Ishikawa (cell line): ENCODE measurements around the gene RBM19.

ENCODE experiments used
- CEBPB ChIP-seq: IDR thresholded peaks from 2 replicates; pipeline ENCODE4 v1.6.1; 2012
- CREB1 ChIP-seq: IDR thresholded peaks from 2 replicates; pipeline ENCODE4 v1.6.1; 2012; ENCODE audit warnings: low read depth
- EGR1 ChIP-seq: IDR thresholded peaks from 2 replicates; pipeline ENCODE4 v1.6.1; 2012
- EP300 ChIP-seq: IDR thresholded peaks from 2 replicates; pipeline ENCODE4 v1.6.1; 2012; ENCODE audit warnings: borderline replicate concordance
- FOXM1 ChIP-seq: IDR thresholded peaks from 2 replicates; pipeline ENCODE4 v1.6.1; 2012; ENCODE audit warnings: low read depth, borderline replicate concordance
- NFIC ChIP-seq: IDR thresholded peaks from 2 replicates; pipeline ENCODE4 v1.6.1; 2012
- RAD21 ChIP-seq: IDR thresholded peaks from 2 replicates; pipeline ENCODE4 v1.6.1; 2012; ENCODE audit warnings: low read depth
- TAF1 ChIP-seq: IDR thresholded peaks from 2 replicates; pipeline ENCODE4 v1.6.1; 2012; ENCODE audit warnings: low read depth, mild to moderate bottlenecking
- TCF12 ChIP-seq: IDR thresholded peaks from 2 replicates; pipeline ENCODE4 v1.6.1; 2012; ENCODE audit warnings: low read depth
- TEAD4 ChIP-seq: IDR thresholded peaks from 2 replicates; pipeline ENCODE4 v1.6.1; 2012
- YY1 ChIP-seq: IDR thresholded peaks from 2 replicates; pipeline ENCODE4 v1.6.1; 2012; ENCODE audit warnings: low read depth
- ZBTB7A ChIP-seq: IDR thresholded peaks from 2 replicates; pipeline ENCODE4 v1.6.1; 2012; ENCODE audit warnings: low read depth
- TF ChIP-seq, protein P1 (sequence below): IDR thresholded peaks from 2 replicates; pipeline ENCODE4 v1.6.1; 2012
- TF ChIP-seq, protein P2 (sequence below): IDR thresholded peaks from 2 replicates; pipeline ENCODE4 v1.6.1; 2012
- TF ChIP-seq, protein P3 (sequence below): IDR thresholded peaks from 2 replicates; pipeline ENCODE4 v1.6.1; 2012; ENCODE audit warnings: low read depth, mild to moderate bottlenecking

RBM19 gene

DNA sequence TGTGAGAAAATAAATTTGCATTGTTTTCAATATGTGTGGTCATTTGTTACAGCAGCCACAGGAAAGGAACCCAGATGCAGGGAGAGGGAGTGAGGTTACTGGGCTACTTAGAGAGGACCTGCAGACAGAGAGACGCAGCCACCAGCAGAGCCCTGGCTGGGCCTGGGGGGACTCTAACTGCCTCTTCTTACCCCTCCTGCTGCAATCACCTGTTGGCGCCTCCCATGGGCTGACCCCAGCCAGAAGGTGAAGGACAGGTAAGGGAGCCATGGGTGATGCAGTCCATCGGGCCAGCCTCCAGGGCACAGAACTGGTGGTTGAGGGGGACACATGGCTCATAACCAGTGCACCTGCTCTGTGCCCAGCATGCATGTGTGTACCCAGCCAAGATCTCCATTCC lies 15.8 kb upstream of the RBM19 start:
- TF ChIP-seq, protein P1, sequence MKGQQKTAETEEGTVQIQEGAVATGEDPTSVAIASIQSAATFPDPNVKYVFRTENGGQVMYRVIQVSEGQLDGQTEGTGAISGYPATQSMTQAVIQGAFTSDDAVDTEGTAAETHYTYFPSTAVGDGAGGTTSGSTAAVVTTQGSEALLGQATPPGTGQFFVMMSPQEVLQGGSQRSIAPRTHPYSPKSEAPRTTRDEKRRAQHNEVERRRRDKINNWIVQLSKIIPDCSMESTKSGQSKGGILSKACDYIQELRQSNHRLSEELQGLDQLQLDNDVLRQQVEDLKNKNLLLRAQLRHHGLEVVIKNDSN = no peak
- TF ChIP-seq RAD21 = no peak
- no peak for TF ChIP-seq EGR1
- TF ChIP-seq CEBPB = no peak
- no peak for TF ChIP-seq NFIC
- no peak for TF ChIP-seq TAF1
- TF ChIP-seq FOXM1 = no peak
- TF ChIP-seq, protein P2, sequence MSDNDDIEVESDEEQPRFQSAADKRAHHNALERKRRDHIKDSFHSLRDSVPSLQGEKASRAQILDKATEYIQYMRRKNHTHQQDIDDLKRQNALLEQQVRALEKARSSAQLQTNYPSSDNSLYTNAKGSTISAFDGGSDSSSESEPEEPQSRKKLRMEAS = no peak
- no peak for TF ChIP-seq CREB1
- TF ChIP-seq TCF12 = no peak
- TF ChIP-seq TEAD4 = no peak
- no peak for TF ChIP-seq EP300
- TF ChIP-seq, protein P3, sequence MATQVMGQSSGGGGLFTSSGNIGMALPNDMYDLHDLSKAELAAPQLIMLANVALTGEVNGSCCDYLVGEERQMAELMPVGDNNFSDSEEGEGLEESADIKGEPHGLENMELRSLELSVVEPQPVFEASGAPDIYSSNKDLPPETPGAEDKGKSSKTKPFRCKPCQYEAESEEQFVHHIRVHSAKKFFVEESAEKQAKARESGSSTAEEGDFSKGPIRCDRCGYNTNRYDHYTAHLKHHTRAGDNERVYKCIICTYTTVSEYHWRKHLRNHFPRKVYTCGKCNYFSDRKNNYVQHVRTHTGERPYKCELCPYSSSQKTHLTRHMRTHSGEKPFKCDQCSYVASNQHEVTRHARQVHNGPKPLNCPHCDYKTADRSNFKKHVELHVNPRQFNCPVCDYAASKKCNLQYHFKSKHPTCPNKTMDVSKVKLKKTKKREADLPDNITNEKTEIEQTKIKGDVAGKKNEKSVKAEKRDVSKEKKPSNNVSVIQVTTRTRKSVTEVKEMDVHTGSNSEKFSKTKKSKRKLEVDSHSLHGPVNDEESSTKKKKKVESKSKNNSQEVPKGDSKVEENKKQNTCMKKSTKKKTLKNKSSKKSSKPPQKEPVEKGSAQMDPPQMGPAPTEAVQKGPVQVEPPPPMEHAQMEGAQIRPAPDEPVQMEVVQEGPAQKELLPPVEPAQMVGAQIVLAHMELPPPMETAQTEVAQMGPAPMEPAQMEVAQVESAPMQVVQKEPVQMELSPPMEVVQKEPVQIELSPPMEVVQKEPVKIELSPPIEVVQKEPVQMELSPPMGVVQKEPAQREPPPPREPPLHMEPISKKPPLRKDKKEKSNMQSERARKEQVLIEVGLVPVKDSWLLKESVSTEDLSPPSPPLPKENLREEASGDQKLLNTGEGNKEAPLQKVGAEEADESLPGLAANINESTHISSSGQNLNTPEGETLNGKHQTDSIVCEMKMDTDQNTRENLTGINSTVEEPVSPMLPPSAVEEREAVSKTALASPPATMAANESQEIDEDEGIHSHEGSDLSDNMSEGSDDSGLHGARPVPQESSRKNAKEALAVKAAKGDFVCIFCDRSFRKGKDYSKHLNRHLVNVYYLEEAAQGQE = no peak
- TF ChIP-seq ZBTB7A = no peak

DNA sequence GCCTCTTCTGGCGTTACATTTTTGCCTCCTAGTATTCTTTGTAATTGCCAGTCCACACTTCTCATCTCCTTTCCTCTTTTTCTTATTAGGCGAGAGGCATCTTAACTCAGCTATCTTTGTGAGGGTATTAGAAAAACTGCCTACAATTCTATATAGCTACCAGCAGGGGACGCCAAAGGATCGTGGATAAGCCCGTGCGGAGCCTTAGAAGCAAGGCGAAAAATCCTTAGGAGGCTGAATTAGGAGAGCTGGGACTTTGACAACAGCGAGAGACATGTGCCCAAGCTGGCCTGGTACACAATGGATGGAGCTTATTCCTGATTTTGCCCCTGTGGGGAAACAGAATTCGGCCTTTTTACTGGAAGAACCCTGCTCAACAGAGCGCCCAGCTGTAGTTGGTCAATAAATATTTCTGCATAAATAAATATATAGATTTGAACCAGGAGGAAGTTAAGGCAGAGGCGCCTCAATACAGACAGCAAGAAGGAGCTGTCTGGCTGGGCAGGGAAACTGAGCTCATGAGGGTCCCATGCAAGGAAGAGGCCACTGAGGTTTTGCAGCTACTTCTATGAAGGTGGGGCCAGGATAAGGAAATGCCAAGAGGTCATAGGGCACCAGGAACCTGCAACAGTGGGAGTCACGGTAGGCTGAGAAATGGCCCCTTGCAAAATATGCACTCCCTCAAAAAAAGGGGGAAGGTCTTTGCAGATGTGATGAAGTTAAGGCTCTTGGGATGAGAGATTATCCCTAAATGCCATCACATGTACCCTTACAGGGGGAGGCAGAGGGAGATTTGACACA lies 14.6 kb upstream of the RBM19 start:
- TF ChIP-seq RAD21 (peak; percentile 98), TCF12 (no peak)

DNA sequence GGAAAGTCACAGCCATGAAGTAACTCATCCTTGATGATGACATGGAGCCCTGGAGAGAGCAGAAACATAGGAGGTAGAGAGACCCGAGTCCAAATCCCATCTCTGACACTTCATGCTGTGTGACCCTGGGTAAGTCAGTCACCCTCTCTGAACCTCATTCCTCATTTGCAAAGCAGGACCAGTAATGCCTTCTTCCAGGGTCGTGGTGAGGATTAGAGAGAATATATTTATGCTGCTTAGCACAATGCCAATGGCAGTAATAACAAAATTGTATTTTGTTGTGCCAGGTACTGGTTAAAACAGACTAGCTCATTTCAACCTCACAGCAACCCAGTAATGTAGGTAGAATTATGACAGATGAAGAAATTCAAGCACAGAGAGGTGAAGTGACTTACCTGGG lies 13.9 kb upstream of the RBM19 start:
- TF ChIP-seq TCF12 (no peak), EP300 (no peak)

DNA sequence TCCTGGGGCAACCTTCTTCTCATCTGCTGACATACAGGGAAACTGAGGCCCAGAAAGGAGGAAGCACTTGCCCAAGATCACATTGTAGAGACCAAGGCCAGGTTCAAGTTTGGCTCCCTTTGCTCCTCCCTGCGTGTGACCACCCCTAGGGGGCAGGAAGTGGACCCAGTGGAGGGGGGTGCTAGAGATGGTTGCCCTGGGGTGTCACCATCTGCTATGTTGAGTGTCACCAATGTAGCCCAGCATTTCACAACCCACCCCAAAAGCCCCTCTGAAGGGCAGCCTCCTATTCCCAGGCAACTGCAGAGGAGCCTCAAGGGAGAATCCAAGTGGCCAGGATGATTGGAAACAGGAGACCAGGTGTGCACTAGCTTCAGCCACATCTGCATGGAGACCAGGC lies 12.0 kb upstream of the RBM19 start:
- TF ChIP-seq, protein P3 = no peak
- no peak for TF ChIP-seq EP300

DNA sequence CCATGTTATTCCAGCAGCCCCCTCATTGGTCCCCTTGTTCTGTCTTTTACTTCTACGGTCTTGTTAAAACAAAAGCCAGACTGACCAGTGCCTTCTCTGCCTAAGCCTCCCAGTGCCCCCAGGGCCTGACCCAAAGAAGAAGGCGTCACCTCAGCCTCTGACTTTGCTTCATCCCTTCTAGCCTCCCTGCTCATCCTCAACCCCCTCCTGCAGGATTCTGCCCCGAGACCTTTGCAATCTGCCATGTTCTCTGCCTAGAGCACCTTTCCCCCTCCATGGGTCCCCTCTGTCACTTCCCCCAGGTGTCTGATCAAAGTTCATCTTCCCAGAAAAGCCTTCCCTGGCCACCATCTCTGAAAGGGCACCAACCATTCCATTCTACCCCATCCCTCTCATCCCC lies 7.9 kb upstream of the RBM19 start:
- no peak for TF ChIP-seq CREB1
- TF ChIP-seq TAF1 = no peak
- TF ChIP-seq ZBTB7A = no peak
- TF ChIP-seq TCF12 = no peak
- no peak for TF ChIP-seq EP300
- no peak for TF ChIP-seq EGR1
- TF ChIP-seq, protein P3 = no peak
- TF ChIP-seq, protein P1 = no peak
- TF ChIP-seq CEBPB = no peak
- TF ChIP-seq YY1 = no peak
- no peak for TF ChIP-seq FOXM1
- TF ChIP-seq NFIC = no peak
- TF ChIP-seq TEAD4 = no peak
- TF ChIP-seq RAD21 = no peak
- TF ChIP-seq, protein P2 = no peak
